Activated naive CD4-positive, alpha-beta T cell treated with anti-CD3 and anti-CD28 coated beads for 36 hours (primary cell): Measurements from ENCODE around the gene ARF1. TPM values are rescaled to one million over a fixed set of nuclear protein-coding genes. Genes with fewer than 3 reads are reported as not detected.
A peak's percentile ranks its signal among the peaks of the same experiment; 100 is the strongest.

Experiments
- CTCF ChIA-PET: fragments of 350-600 bp; sonication (Branson Sonifier 250); formaldehyde crosslinking; loops from one replicate; lab custom pipeline; 2021; ENCODE audit warnings: antibody characterized with exemption; lab: Charles Lee
- DNase-seq: peaks from one replicate; pipeline ENCODE4 v3.0.0-alpha.2; 2020
- H3K27ac Mint-ChIP-seq: one replicate; pipeline ENCODE4 v1.8.0; 2021; ENCODE audit warnings: mild to moderate bottlenecking, mixed read lengths
- H3K27me3 Mint-ChIP-seq: one replicate; pipeline ENCODE4 v1.8.0; 2021; ENCODE audit warnings: low read depth, mixed read lengths
- H3K36me3 Mint-ChIP-seq: one replicate; pipeline ENCODE4 v1.8.0; 2021; ENCODE audit warnings: low read depth, mixed read lengths
- H3K4me1 Mint-ChIP-seq: one replicate; pipeline ENCODE4 v1.8.0; 2021; ENCODE audit warnings: low read depth, mixed read lengths
- H3K4me3 Mint-ChIP-seq: one replicate; pipeline ENCODE4 v1.8.0; 2021; ENCODE audit warnings: mild to moderate bottlenecking, moderate library complexity, mixed read lengths
- H3K9me3 Mint-ChIP-seq: one replicate; pipeline ENCODE4 v1.8.0; 2021; ENCODE audit warnings: mixed read lengths
- intact Hi-C: fragments of 100-400 bp; cut with micrococcal nuclease; formaldehyde crosslinking; loops from one replicate; pipeline ENCODE4 v1.15.1; 2023
- total RNA-seq, 2 experiments: library from RNA; stranded (reverse); gene quantifications; one replicate each; pipeline ENCODE4 v1.2.3, GENCODE V29; 2021

Gene ARF1
- total RNA-seq, 2 experiments from 2014 or later, result 346 to 358 TPM

- Mint-ChIP-seq H3K4me3 (peak overlapping the region; percentile 20), H3K9me3 (peaks cover 1% of the 10 kb centered on the region), H3K36me3 (peaks cover 58% of the 10 kb centered on the region), H3K4me1 (peaks cover 88% of the 10 kb centered on the region), H3K27ac (peak overlapping the region; percentile 87), H3K27me3 (no peaks in the 10 kb centered on the region)
- intact Hi-C loops, result no loop called here
- no peak for DNase-seq
- CTCF ChIA-PET, result interaction anchor here (1.0 kb wide), 1 partner anchor 9 kb away, joined by 4 read pairs; no protein-coding TSS in a partner anchor
Measured at GRCh38 chr1:228087771-228088251, 5.3 kb downstream of the ARF1 start.

GRCh38 chr1:228088586-228089498 is 6.3 kb downstream of the ARF1 start:
- intact Hi-C loops, result no loop called here
- CTCF ChIA-PET, result no interaction called here
- no peaks in the 10 kb centered on the region for H3K27me3 Mint-ChIP-seq
- no peak for DNase-seq
- H3K27ac Mint-ChIP-seq, result peak overlapping the region; percentile 87
- peaks cover 85% of the 10 kb centered on the region for H3K4me1 Mint-ChIP-seq
- peaks cover 2% of the 10 kb centered on the region for H3K9me3 Mint-ChIP-seq
- peak overlapping the region; percentile 6 for H3K4me3 Mint-ChIP-seq
- peaks cover 52% of the 10 kb centered on the region for H3K36me3 Mint-ChIP-seq

- intact Hi-C loops, result no loop called here
- Mint-ChIP-seq H3K4me3 (no peak overlapping the region), H3K27ac (peak overlapping the region; percentile 87), H3K9me3 (peaks cover 11% of the 10 kb centered on the region), H3K4me1 (peaks cover 80% of the 10 kb centered on the region), H3K27me3 (no peaks in the 10 kb centered on the region), H3K36me3 (peaks cover 54% of the 10 kb centered on the region)
- no peak for DNase-seq
- CTCF ChIA-PET, result interaction anchor here (1.2 kb wide), 1 partner anchor 9 kb away, joined by 4 read pairs; no protein-coding TSS in a partner anchor
Measured at GRCh38 chr1:228089519-228090380, 7.2 kb downstream of the ARF1 start.

GRCh38 chr1:228090613-228091081 is 8.1 kb downstream of the ARF1 start:
- H3K9me3 Mint-ChIP-seq, result peaks cover 15% of the 10 kb centered on the region
- DNase-seq, result no peak
- H3K4me3 Mint-ChIP-seq, result no peak overlapping the region
- peak overlapping the region; percentile 68 for H3K27ac Mint-ChIP-seq
- intact Hi-C loops, result no loop called here
- H3K4me1 Mint-ChIP-seq, result peaks cover 79% of the 10 kb centered on the region
- H3K36me3 Mint-ChIP-seq, result peaks cover 56% of the 10 kb centered on the region
- CTCF ChIA-PET, result interaction anchor here (1.1 to 1.2 kb wide), 2 partner anchors 8 to 40 kb away, joined by 4 read pairs; no protein-coding TSS in a partner anchor
- H3K27me3 Mint-ChIP-seq, result no peaks in the 10 kb centered on the region

GRCh38 chr1:228091084-228091483 is 8.6 kb downstream of the ARF1 start:
- Mint-ChIP-seq H3K9me3 (peaks cover 15% of the 10 kb centered on the region), H3K4me3 (no peak overlapping the region), H3K27ac (peak overlapping the region; percentile 68), H3K4me1 (peaks cover 77% of the 10 kb centered on the region), H3K36me3 (peaks cover 61% of the 10 kb centered on the region), H3K27me3 (no peaks in the 10 kb centered on the region)
- intact Hi-C loops, result no loop called here
- CTCF ChIA-PET, result interaction anchor here (1.1 kb wide), 1 partner anchor 40 kb away, joined by 4 read pairs; no protein-coding TSS in a partner anchor
- no peak for DNase-seq

GRCh38 chr1:228092342-228093049 is 10.0 kb downstream of the ARF1 start:
- intact Hi-C loops, result no loop called here
- H3K4me1 Mint-ChIP-seq, result peaks cover 64% of the 10 kb centered on the region
- no peaks in the 10 kb centered on the region for H3K27me3 Mint-ChIP-seq
- H3K4me3 Mint-ChIP-seq, result no peak overlapping the region
- peaks cover 15% of the 10 kb centered on the region for H3K9me3 Mint-ChIP-seq
- peak overlapping the region; percentile 68 for H3K27ac Mint-ChIP-seq
- peaks cover 65% of the 10 kb centered on the region for H3K36me3 Mint-ChIP-seq
- no peak for DNase-seq
- CTCF ChIA-PET, result no interaction called here

- Mint-ChIP-seq H3K4me3 (no peak overlapping the region), H3K9me3 (peaks cover 15% of the 10 kb centered on the region), H3K36me3 (peaks cover 62% of the 10 kb centered on the region), H3K27me3 (no peaks in the 10 kb centered on the region), H3K27ac (no peak overlapping the region), H3K4me1 (peaks cover 56% of the 10 kb centered on the region)
- CTCF ChIA-PET, result no interaction called here
- intact Hi-C loops, result no loop called here
- DNase-seq, result no peak
Measured at GRCh38 chr1:228093050-228093906, 10.8 kb downstream of the ARF1 start.

GRCh38 chr1:228094432-228095016 is 12.0 kb downstream of the ARF1 start:
- intact Hi-C loops, result no loop called here
- Mint-ChIP-seq H3K4me1 (peaks cover 44% of the 10 kb centered on the region), H3K4me3 (no peak overlapping the region), H3K27ac (peak overlapping the region; percentile 74), H3K36me3 (peaks cover 56% of the 10 kb centered on the region), H3K9me3 (peaks cover 15% of the 10 kb centered on the region), H3K27me3 (no peaks in the 10 kb centered on the region)
- no peak for DNase-seq
- CTCF ChIA-PET, result interaction anchor here (0.8 kb wide), 1 partner anchor 10 kb away, joined by 3 read pairs; no protein-coding TSS in a partner anchor

DNA sequence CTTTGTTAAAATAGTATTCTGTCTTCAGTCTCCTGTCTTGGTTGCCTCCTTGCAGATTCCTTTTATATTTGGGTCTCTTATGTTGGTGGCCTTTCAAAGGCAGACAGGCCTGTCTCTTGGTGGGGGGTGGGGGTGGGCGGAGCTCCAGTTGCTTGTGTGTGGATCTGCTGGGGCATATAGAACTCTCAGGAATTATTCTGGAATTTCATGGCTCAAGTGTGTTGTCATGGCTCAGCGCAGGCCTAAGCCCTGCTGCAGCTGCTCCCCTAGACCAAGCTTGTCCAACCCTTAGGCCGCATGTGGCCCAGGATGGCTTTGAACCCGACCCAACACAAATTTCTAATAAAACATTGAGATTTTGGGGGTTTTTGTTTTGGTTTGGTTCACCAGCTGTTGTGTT is 12.7 kb downstream of the ARF1 start:
- H3K27ac Mint-ChIP-seq, result peak overlapping the region; percentile 74
- peaks cover 38% of the 10 kb centered on the region for H3K4me1 Mint-ChIP-seq
- H3K9me3 Mint-ChIP-seq, result peaks cover 15% of the 10 kb centered on the region
- intact Hi-C loops, result no loop called here
- peaks cover 57% of the 10 kb centered on the region for H3K36me3 Mint-ChIP-seq
- DNase-seq, result no peak
- H3K27me3 Mint-ChIP-seq, result no peaks in the 10 kb centered on the region
- H3K4me3 Mint-ChIP-seq, result no peak overlapping the region
- CTCF ChIA-PET, result interaction anchor here (0.8 kb wide), 1 partner anchor 11 kb away, joined by 3 read pairs; no protein-coding TSS in a partner anchor

- intact Hi-C loops, result no loop called here
- Mint-ChIP-seq H3K4me3 (no peak overlapping the region), H3K36me3 (peaks cover 57% of the 10 kb centered on the region), H3K27me3 (no peaks in the 10 kb centered on the region), H3K9me3 (peaks cover 15% of the 10 kb centered on the region), H3K4me1 (peaks cover 30% of the 10 kb centered on the region), H3K27ac (no peak overlapping the region)
- CTCF ChIA-PET, result no interaction called here
- no peak for DNase-seq
Measured at GRCh38 chr1:228095938-228096337, 13.4 kb downstream of the ARF1 start.
